GM12875 (cell line): ENCODE results near the gene HSD3B2.

Experiments
- H3K4me3 ChIP-seq: one replicate; pipeline ENCODE4 v1.5.1; 2011; ENCODE audit warnings: low read depth, low read length, control low read depth
- TF ChIP-seq, protein P1 (sequence below): IDR thresholded peaks from 2 replicates; pipeline ENCODE4 v1.5.1; 2011; ENCODE audit warnings: low read depth, mild to moderate bottlenecking, control low read depth, inconsistent platforms, low read length, moderate library complexity, borderline replicate concordance; ENCODE audit not compliant: insufficient read depth

HSD3B2 gene

DNA sequence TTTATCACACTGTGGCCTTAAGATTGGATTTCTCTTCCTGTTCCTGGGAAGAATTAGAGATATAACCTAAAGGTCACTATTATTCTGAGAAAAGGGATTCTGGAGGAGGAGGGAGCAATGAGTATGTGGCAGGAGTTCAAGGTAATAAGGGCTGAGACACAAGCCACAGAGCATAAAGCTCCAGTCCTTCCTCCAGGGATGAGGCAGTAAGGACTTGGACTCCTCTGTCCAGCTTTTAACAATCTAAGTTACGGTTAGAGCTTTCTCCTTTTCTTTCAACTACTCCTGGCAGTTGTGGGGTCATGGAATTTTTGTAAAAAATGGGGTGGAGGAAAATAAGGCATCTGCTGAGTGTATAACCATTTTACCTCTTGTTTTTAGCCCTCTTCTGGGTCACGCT lies at the start of gene HSD3B2:
TSS of gene HSD3B2 (plus strand) at position 201 of the 400 bp plus-strand sequence. CDS start 270 bp downstream, outside the sequence.
- H3K4me3 ChIP-seq: no peak within 1 kb of the TSS
- TF ChIP-seq, protein P1, sequence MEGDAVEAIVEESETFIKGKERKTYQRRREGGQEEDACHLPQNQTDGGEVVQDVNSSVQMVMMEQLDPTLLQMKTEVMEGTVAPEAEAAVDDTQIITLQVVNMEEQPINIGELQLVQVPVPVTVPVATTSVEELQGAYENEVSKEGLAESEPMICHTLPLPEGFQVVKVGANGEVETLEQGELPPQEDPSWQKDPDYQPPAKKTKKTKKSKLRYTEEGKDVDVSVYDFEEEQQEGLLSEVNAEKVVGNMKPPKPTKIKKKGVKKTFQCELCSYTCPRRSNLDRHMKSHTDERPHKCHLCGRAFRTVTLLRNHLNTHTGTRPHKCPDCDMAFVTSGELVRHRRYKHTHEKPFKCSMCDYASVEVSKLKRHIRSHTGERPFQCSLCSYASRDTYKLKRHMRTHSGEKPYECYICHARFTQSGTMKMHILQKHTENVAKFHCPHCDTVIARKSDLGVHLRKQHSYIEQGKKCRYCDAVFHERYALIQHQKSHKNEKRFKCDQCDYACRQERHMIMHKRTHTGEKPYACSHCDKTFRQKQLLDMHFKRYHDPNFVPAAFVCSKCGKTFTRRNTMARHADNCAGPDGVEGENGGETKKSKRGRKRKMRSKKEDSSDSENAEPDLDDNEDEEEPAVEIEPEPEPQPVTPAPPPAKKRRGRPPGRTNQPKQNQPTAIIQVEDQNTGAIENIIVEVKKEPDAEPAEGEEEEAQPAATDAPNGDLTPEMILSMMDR: no peak

DNA sequence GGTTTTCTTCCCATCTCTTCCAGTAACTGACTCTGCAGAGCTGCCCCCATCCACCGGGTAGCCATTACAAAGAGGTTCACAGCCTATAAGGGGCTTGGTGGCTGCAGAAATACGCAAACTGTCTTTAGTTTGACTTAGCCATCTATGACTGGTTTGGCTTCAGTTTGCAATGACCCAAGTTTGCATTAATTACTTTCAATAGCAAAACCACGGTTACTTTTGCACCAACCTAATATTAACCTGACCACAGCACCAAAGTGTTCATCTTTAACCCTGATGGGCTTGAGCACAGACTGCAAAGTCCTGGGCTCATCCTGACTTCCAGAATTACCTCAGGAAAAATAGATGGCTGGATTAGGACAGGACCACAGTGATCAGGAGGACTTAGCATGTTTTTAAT lies 48.5 kb upstream of the HSD3B2 start:
- H3K4me3 ChIP-seq: no peak overlapping the region
- TF ChIP-seq, protein P1: no peak

DNA sequence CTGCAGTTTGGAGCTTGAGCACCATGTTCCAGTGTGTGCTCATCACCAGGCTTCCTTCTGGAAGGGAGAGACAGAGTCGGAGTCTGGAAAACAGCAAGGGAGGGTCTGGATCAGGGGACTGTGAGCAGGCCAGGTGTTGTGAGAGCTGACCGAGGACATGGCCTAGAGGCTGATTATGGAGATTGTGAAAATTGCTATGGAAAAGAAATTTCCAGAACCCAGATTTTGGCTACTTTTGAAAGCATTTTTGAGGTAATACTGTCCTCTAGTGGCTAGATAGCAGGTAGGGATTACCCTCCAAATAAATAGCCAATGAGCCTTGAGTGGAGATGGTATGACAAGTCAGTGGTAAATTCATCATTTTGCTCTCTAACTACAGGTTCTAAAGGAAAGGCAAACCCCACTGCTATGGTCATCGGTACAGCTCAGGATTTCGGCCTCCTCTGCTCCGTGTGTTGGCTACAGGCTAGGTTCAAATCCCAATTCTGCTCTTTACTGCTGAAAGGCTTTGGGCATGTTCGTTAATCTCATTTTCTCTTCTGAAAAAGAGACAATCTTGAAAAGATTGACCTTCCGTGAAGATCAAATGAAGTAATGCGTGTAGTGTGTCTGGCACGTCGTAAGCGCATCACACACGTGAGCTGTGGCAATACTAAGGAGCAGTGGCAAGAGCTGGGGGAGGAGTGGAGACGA lies 47.4 kb upstream of the HSD3B2 start:
- no peak overlapping the region for H3K4me3 ChIP-seq
- TF ChIP-seq, protein P1: peak; percentile 85

DNA sequence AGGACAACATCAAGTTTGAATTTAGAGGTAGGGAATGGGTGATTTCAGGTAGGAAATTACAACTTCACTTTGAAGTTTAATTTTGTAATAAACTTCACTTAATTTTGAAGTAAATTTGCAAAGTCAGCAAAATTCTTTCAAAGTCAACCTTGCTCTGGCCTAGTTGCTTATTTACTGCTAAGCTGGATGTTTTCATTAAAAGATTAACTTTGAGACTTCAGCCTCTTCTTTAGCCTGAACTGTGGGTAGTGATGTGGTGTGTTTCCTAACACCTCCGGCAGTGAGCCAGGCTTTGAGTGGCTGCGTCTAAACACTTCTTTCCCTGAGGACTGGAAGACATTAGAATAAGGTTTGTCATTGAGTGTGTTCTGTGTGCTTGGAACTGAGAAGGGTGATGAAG lies 46.4 kb upstream of the HSD3B2 start, which contains the start of gene HAO2:
TSS of gene HAO2 (plus strand) at position 232 of the 400 bp plus-strand sequence. CDS start 12,301 bp downstream, outside the sequence.
- no peak within 1 kb of the TSS for H3K4me3 ChIP-seq
- TF ChIP-seq, protein P1: no peak

DNA sequence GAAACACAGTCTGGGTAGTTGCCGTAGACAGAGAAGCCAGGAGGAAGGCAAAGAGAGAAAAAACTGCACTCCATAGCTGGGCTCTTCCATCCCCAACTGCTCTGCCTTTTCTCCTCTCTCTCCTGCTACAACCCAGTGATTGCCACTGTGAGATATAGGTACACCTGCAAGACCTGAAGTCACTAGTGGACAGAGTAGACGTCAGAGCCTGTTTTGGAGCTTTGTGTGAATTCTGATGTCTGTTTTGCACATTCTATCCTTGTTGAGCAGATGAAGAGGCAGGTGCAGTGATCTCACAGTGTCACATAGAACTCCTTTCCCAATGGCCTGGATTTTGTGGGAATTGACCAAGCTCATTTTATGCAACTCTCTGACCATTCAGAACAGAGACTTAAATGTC lies 44.2 kb upstream of the HSD3B2 start:
- TF ChIP-seq, protein P1: no peak
- no peak overlapping the region for H3K4me3 ChIP-seq

DNA sequence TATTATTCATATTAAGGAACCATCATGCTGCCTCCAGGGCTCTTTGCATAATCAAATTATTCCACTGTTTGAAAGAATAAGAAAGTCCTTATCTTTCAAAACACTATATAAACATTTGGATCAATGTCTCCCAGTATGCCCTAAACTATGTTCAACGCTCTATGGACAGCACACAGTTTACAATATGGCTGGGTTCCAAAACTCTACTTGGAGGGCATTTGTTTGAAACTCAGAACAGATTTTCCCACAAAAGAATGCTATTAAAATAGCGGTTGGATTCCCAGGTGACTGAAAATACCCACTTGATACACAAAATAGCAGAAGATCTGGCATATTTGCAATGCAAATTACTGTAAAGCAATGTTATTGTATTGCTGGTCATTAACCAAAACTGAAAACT lies 43.1 kb upstream of the HSD3B2 start:
- TF ChIP-seq, protein P1: no peak
- no peak overlapping the region for H3K4me3 ChIP-seq

DNA sequence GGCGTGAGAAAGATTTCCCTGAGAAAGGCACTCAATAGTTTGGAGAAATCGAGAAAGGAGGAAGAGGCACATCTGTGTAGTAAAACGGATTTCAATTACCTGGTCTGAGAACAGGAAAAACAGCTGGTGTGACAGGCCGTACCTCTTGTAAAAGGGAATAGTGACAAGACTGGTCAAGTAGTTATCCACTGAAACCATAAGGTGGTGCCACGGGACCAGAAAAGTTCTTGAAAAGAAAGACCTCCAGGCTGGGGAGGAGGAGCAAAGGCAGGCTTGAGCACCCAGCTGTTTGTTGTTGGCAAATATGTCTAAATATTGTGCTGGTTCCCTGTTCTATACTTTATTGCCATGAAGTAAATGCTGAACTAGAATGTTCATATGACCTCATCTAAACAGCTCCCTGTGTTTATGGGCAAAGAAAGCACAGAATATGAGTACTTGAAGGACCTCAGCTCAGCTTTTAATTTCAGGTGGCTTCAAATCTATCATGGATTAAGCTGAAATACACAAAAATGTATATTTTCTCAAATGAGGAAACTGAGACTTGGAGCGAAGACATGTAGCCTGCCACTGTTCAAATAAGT lies 42.4 kb upstream of the HSD3B2 start:
- TF ChIP-seq, protein P1: peak; percentile 25; the same call in 1 of the 2 replicates
- H3K4me3 ChIP-seq: no peak overlapping the region
